ENCODE data around the gene TNNT2. TPM values are rescaled to one million over a fixed set of nuclear protein-coding genes. Genes with fewer than 3 reads are reported as not detected.

Gene TNNT2
- total RNA-seq, 1 experiment from 2014 or later: not detected

- H3K36me3 ChIP-seq (ENCODE audit: control insufficient read depth, insufficient read depth, low read length): no peaks in the 10 kb centered on the region
- H3K4me1 ChIP-seq (ENCODE audit: control insufficient read depth, insufficient read depth, low read length): no peaks in the 10 kb centered on the region
- DNase-seq (ENCODE audit: low read depth, low spot score) (no peak), ATAC-seq (no peak)
- in situ Hi-C loops (cut with HindIII; ENCODE audit: low pct_unique_long_range_greater_than_20kb, low sequenced_read_pairs): no loop called here
- no TSS peak for BruUV-seq (replicated peaks)
- ChIA-PET POLR2A (no interaction called here), CTCF (no interaction called here)
- TF ChIP-seq TCF7L2 (IDR thresholded peaks at IDR 0.05; ENCODE audit: low read depth, low read length) (no peak), POLR2AphosphoS5 (IDR thresholded peaks at IDR 0.05; ENCODE audit: low read depth, low read length) (no peak), SIN3A (IDR thresholded peaks at IDR 0.05; ENCODE audit: borderline replicate concordance, insufficient read depth, low read depth, low read length) (no peak)
- TF ChIP-seq, protein P1, sequence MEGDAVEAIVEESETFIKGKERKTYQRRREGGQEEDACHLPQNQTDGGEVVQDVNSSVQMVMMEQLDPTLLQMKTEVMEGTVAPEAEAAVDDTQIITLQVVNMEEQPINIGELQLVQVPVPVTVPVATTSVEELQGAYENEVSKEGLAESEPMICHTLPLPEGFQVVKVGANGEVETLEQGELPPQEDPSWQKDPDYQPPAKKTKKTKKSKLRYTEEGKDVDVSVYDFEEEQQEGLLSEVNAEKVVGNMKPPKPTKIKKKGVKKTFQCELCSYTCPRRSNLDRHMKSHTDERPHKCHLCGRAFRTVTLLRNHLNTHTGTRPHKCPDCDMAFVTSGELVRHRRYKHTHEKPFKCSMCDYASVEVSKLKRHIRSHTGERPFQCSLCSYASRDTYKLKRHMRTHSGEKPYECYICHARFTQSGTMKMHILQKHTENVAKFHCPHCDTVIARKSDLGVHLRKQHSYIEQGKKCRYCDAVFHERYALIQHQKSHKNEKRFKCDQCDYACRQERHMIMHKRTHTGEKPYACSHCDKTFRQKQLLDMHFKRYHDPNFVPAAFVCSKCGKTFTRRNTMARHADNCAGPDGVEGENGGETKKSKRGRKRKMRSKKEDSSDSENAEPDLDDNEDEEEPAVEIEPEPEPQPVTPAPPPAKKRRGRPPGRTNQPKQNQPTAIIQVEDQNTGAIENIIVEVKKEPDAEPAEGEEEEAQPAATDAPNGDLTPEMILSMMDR (IDR thresholded peaks at IDR 0.05): no peak
- TF ChIP-seq, protein P2, sequence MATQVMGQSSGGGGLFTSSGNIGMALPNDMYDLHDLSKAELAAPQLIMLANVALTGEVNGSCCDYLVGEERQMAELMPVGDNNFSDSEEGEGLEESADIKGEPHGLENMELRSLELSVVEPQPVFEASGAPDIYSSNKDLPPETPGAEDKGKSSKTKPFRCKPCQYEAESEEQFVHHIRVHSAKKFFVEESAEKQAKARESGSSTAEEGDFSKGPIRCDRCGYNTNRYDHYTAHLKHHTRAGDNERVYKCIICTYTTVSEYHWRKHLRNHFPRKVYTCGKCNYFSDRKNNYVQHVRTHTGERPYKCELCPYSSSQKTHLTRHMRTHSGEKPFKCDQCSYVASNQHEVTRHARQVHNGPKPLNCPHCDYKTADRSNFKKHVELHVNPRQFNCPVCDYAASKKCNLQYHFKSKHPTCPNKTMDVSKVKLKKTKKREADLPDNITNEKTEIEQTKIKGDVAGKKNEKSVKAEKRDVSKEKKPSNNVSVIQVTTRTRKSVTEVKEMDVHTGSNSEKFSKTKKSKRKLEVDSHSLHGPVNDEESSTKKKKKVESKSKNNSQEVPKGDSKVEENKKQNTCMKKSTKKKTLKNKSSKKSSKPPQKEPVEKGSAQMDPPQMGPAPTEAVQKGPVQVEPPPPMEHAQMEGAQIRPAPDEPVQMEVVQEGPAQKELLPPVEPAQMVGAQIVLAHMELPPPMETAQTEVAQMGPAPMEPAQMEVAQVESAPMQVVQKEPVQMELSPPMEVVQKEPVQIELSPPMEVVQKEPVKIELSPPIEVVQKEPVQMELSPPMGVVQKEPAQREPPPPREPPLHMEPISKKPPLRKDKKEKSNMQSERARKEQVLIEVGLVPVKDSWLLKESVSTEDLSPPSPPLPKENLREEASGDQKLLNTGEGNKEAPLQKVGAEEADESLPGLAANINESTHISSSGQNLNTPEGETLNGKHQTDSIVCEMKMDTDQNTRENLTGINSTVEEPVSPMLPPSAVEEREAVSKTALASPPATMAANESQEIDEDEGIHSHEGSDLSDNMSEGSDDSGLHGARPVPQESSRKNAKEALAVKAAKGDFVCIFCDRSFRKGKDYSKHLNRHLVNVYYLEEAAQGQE (IDR thresholded peaks at IDR 0.05; ENCODE audit: insufficient read depth in 1 of 2, low read depth in 2 of 2, low read length in 1 of 2): no peak
- H3K9me3 ChIP-seq (ENCODE audit: control insufficient read depth, insufficient read depth, low read depth, low read length): no peaks in the 10 kb centered on the region
- intact Hi-C loops (cut with micrococcal nuclease; ENCODE audit: unreplicated experiment): no loop called here
- H3K4me3 ChIP-seq (ENCODE audit: low read depth in 2 of 2, low read length in 2 of 2): no peak overlapping the region
- H3K27me3 ChIP-seq (ENCODE audit: control insufficient read depth, insufficient read depth, low read length): no peaks in the 10 kb centered on the region
- no peak overlapping the region for H3K27ac ChIP-seq (ENCODE audit: low read length)
Observed at GRCh38 chr1:201424146-201424545, 46.7 kb upstream of the TNNT2 start.

- POLR2A ChIA-PET: no interaction called here
- no peak overlapping the region for H3K4me3 ChIP-seq (ENCODE audit: low read depth in 2 of 2, low read length in 2 of 2)
- no TSS peak for BruUV-seq (replicated peaks)
Observed at GRCh38 chr1:201423655-201424054, 46.2 kb upstream of the TNNT2 start.

More at GRCh38 chr1:201423655-201424054, 46.2 kb upstream of the TNNT2 start:
- H3K4me1 ChIP-seq (ENCODE audit: control insufficient read depth, insufficient read depth, low read length): no peaks in the 10 kb centered on the region
- in situ Hi-C loops (cut with HindIII; ENCODE audit: low pct_unique_long_range_greater_than_20kb, low sequenced_read_pairs) (no loop called here), intact Hi-C loops (cut with micrococcal nuclease; ENCODE audit: unreplicated experiment) (no loop called here)
- TF ChIP-seq, protein P1 (IDR thresholded peaks at IDR 0.05): no peak
- no peak for TF ChIP-seq SIN3A (IDR thresholded peaks at IDR 0.05; ENCODE audit: borderline replicate concordance, insufficient read depth, low read depth, low read length)
- TF ChIP-seq, protein P2 (IDR thresholded peaks at IDR 0.05; ENCODE audit: insufficient read depth in 1 of 2, low read depth in 2 of 2, low read length in 1 of 2): no peak
- no peak for TF ChIP-seq TCF7L2 (IDR thresholded peaks at IDR 0.05; ENCODE audit: low read depth, low read length)
- no peak for TF ChIP-seq POLR2AphosphoS5 (IDR thresholded peaks at IDR 0.05; ENCODE audit: low read depth, low read length)
- H3K27me3 ChIP-seq (ENCODE audit: control insufficient read depth, insufficient read depth, low read length): no peaks in the 10 kb centered on the region
- DNase-seq (ENCODE audit: low read depth, low spot score) (no peak), ATAC-seq (no peak)
- no peak overlapping the region for H3K27ac ChIP-seq (ENCODE audit: low read length)
- H3K36me3 ChIP-seq (ENCODE audit: control insufficient read depth, insufficient read depth, low read length): no peaks in the 10 kb centered on the region
- no peaks in the 10 kb centered on the region for H3K9me3 ChIP-seq (ENCODE audit: control insufficient read depth, insufficient read depth, low read depth, low read length)
- CTCF ChIA-PET: no interaction called here

Data from Panc1 (cell line).